IPS-18c (cell line): ENCODE data around the gene MAP1LC3B2.

Source experiments
- H3K4me3 ChIP-seq: 2 replicates; pipeline ENCODE4 v1.7.0; 2013; ENCODE audit warnings: low read depth, mild to moderate bottlenecking, low read length, moderate library complexity; ENCODE audit not compliant: insufficient read depth
- H3K9me3 ChIP-seq: one replicate; pipeline ENCODE4 v1.6.1; 2013; ENCODE audit warnings: mild to moderate bottlenecking, low read length, moderate library complexity; ENCODE audit not compliant: control insufficient read depth, insufficient read depth

Gene MAP1LC3B2

GRCh38 chr12:116619246-116619645, 60.1 kb downstream of the MAP1LC3B2 start:
- peaks cover 3% of the 10 kb centered on the region for H3K9me3 ChIP-seq
- no peak overlapping the region for H3K4me3 ChIP-seq

- Histone ChIP-seq H3K4me3 (no peak overlapping the region), H3K9me3 (peaks cover 3% of the 10 kb centered on the region)
Observed at GRCh38 chr12:116620124-116620491, 60.9 kb downstream of the MAP1LC3B2 start.

- Histone ChIP-seq H3K9me3 (peaks cover 3% of the 10 kb centered on the region), H3K4me3 (no peak overlapping the region)
Observed at GRCh38 chr12:116620492-116621191, 61.5 kb downstream of the MAP1LC3B2 start.

GRCh38 chr12:116621194-116621593, 62.0 kb downstream of the MAP1LC3B2 start:
- Histone ChIP-seq H3K4me3 (no peak overlapping the region), H3K9me3 (peaks cover 3% of the 10 kb centered on the region)

- Histone ChIP-seq H3K9me3 (peaks cover 3% of the 10 kb centered on the region), H3K4me3 (no peak overlapping the region)
Observed at GRCh38 chr12:116624516-116624915, 65.3 kb downstream of the MAP1LC3B2 start.

GRCh38 chr12:116626153-116626552, 67.0 kb downstream of the MAP1LC3B2 start:
- no peak overlapping the region for H3K4me3 ChIP-seq

More at GRCh38 chr12:116626153-116626552, 67.0 kb downstream of the MAP1LC3B2 start:
- H3K9me3 ChIP-seq, result peaks cover 3% of the 10 kb centered on the region
